H1 (cell line): Measurements from ENCODE around the gene PRXL2A. TPM values are rescaled to one million over a fixed set of nuclear protein-coding genes. Genes with fewer than 3 reads are reported as not detected.

Source experiments
- CTCF ChIA-PET: fragments of 300-600 bp; sonication (Branson Sonifier 250); formaldehyde crosslinking; loops from one replicate; lab custom pipeline; 2021; ENCODE audit not compliant: partially characterized antibody; lab: Charles Lee
- POLR2A ChIA-PET: fragments of 300-600 bp; sonication (Branson Sonifier 250); formaldehyde crosslinking; loops from one replicate; lab custom pipeline; 2021; ENCODE audit warnings: inconsistent platforms; ENCODE audit not compliant: partially characterized antibody; lab: Charles Lee
- DNase-seq, 2 experiments: peaks; one replicate each; pipeline versions ENCODE4 v3.0.0 to v3.0.0-alpha.2; 2010 to 2022; ENCODE audit warnings: low spot score in 2 of 2, low read depth in 1 of 2, mixed read lengths in 1 of 2
- FAIRE-seq: peaks from 2 replicates; lab custom pipeline; 2011; peaks lifted over from hg19 to GRCh38; lab: Jason Lieb, UNC
- H2AFZ ChIP-seq: 2 replicates; pipeline ENCODE4 v1.8.1; 2012; ENCODE audit warnings: low read length, inconsistent platforms
- H2AK5ac ChIP-seq: 2 replicates; pipeline ENCODE4 v1.6.1; 2013; ENCODE audit warnings: low read depth, low read length
- H2BK120ac ChIP-seq: replicated peaks from 2 replicates; pipeline ENCODE3; 2013; ENCODE audit warnings: low read depth, low read length, inconsistent platforms
- H2BK12ac ChIP-seq: 2 replicates; pipeline ENCODE4 v1.6.1; 2013; ENCODE audit warnings: low read depth, low read length
- H2BK15ac ChIP-seq: 2 replicates; pipeline ENCODE4 v1.6.1; 2013; ENCODE audit warnings: low read length
- H2BK20ac ChIP-seq: 2 replicates; pipeline ENCODE4 v1.6.1; 2013; ENCODE audit warnings: low read length
- H2BK5ac ChIP-seq: 2 replicates; pipeline ENCODE4 v1.6.1; 2013; ENCODE audit warnings: low read depth, low read length
- H3K14ac ChIP-seq: 2 replicates; pipeline ENCODE4 v1.6.1; 2013; ENCODE audit warnings: inconsistent platforms; ENCODE audit not compliant: insufficient read length
- H3K18ac ChIP-seq: 2 replicates; pipeline ENCODE4 v1.6.1; 2013; ENCODE audit warnings: low read length; ENCODE audit errors: extremely low read depth
- H3K23ac ChIP-seq: 2 replicates; pipeline ENCODE4 v1.6.1; 2013; ENCODE audit warnings: inconsistent platforms; ENCODE audit not compliant: insufficient read length
- H3K23me2 ChIP-seq: 2 replicates; pipeline ENCODE4 v1.6.1; 2013; ENCODE audit warnings: low read depth, low read length
- H3K27ac ChIP-seq: 2 replicates; pipeline ENCODE4 v1.6.1; 2011; ENCODE audit warnings: low read depth, low read length, inconsistent platforms
- H3K27me3 ChIP-seq, 4 experiments: replicated peaks in 1 of 4; 1 replicate in 1 of 4; 2 replicates in 3 of 4; pipeline versions ENCODE4 v1.6.1 to v1.8.1; 2011 to 2013; ENCODE audit warnings: low read length in 3 of 4, mild to moderate bottlenecking in 3 of 4, inconsistent platforms in 2 of 4, mixed read lengths in 2 of 4, moderate library complexity in 1 of 4; ENCODE audit not compliant: control insufficient read depth in 3 of 4, insufficient read depth in 3 of 4; ENCODE audit errors: extremely low read depth in 1 of 4
- H3K36me3 ChIP-seq, 4 experiments: 2 replicates each; pipeline versions ENCODE4 v1.6.1 to v1.8.1; 2011 to 2013; ENCODE audit warnings: mild to moderate bottlenecking in 4 of 4, low read length in 3 of 4, moderate library complexity in 2 of 4, control low read depth in 1 of 4, inconsistent platforms in 1 of 4; ENCODE audit not compliant: insufficient read depth in 4 of 4, control insufficient read depth in 2 of 4
- H3K4ac ChIP-seq: replicated peaks from 2 replicates; pipeline ENCODE3; 2013; ENCODE audit warnings: low read length, low read depth, mixed read lengths, inconsistent platforms; ENCODE audit not compliant: insufficient read length
- H3K4me1 ChIP-seq, 4 experiments: replicated peaks in 1 of 4; 1 replicate in 1 of 4; 2 replicates in 3 of 4; pipeline versions ENCODE4 v1.6.1 to v1.8.1; 2011 to 2013; ENCODE audit warnings: low read length in 3 of 4, inconsistent platforms in 2 of 4, mixed read lengths in 1 of 4; ENCODE audit not compliant: insufficient read depth in 4 of 4, control insufficient read depth in 3 of 4
- H3K4me2 ChIP-seq, 2 experiments: 2 replicates each; pipeline versions ENCODE4 v1.6.1 to v1.8.1; 2011 to 2013; ENCODE audit warnings: low read depth in 2 of 2, low read length in 2 of 2, control low read depth in 1 of 2, inconsistent platforms in 1 of 2, mild to moderate bottlenecking in 1 of 2; ENCODE audit not compliant: insufficient read depth in 1 of 2
- H3K4me3 ChIP-seq, 4 experiments: fragments of 200-600, 300-600 bp in 1 of 4; sonication (generic), shearing (Covaris generic), sonication (Bioruptor Twin) in 1 of 4; 2 replicates each; pipeline versions ENCODE4 v1.5.1 to v1.8.1; 2011 to 2016; ENCODE audit warnings: low read length in 4 of 4, low read depth in 3 of 4, control low read depth in 2 of 4, inconsistent platforms in 2 of 4, mild to moderate bottlenecking in 2 of 4, mixed read lengths in 1 of 4, moderate library complexity in 1 of 4; ENCODE audit not compliant: insufficient read depth in 2 of 4; ENCODE audit errors: extremely low read depth in 1 of 4
- H3K56ac ChIP-seq: replicated peaks from 2 replicates; pipeline ENCODE3; 2013; ENCODE audit warnings: low read depth, mild to moderate bottlenecking, mixed read lengths, low read length, inconsistent platforms; ENCODE audit not compliant: insufficient read length
- H3K79me1 ChIP-seq: 2 replicates; pipeline ENCODE4 v1.6.1; 2013; ENCODE audit warnings: low read depth, low read length, control low read depth
- H3K79me2 ChIP-seq, 2 experiments: 2 replicates each; pipeline versions ENCODE4 v1.6.1 to v1.8.1; 2012 to 2013; ENCODE audit warnings: low read length in 2 of 2, mild to moderate bottlenecking in 2 of 2, inconsistent platforms in 1 of 2; ENCODE audit not compliant: insufficient read depth in 2 of 2, control insufficient read depth in 1 of 2
- H3K9ac ChIP-seq, 4 experiments: replicated peaks in 1 of 4; 1 replicate in 1 of 4; 2 replicates in 3 of 4; pipeline versions ENCODE4 v1.6.1 to v1.8.1; 2011 to 2013; ENCODE audit warnings: low read depth in 3 of 4, low read length in 3 of 4, control low read depth in 2 of 4, mild to moderate bottlenecking in 2 of 4, moderate library complexity in 2 of 4, inconsistent platforms in 1 of 4; ENCODE audit errors: extremely low read depth in 1 of 4
- H3K9me3 ChIP-seq, 2 experiments: 2 replicates each; pipeline versions ENCODE4 v1.6.1 to v1.8.1; 2012 to 2013; ENCODE audit warnings: mild to moderate bottlenecking in 2 of 2, moderate library complexity in 2 of 2, control low read depth in 1 of 2, inconsistent platforms in 1 of 2, low read depth in 1 of 2, low read length in 1 of 2, mixed read lengths in 1 of 2; ENCODE audit not compliant: insufficient read depth in 2 of 2
- H4K20me1 ChIP-seq, 2 experiments: replicated peaks in 1 of 2; 2 replicates each; pipeline versions ENCODE3 to v1.8.1; 2011 to 2013; ENCODE audit warnings: inconsistent platforms in 2 of 2, low read length in 2 of 2, mild to moderate bottlenecking in 1 of 2; ENCODE audit not compliant: insufficient read depth in 2 of 2, control insufficient read depth in 1 of 2
- H4K5ac ChIP-seq: 2 replicates; pipeline ENCODE4 v1.6.1; 2013; ENCODE audit warnings: low read length, low read depth, mixed read lengths, inconsistent platforms; ENCODE audit not compliant: insufficient read length
- H4K8ac ChIP-seq: 2 replicates; pipeline ENCODE4 v1.8.0; 2013; ENCODE audit warnings: mild to moderate bottlenecking, moderate library complexity, low read length, inconsistent platforms; ENCODE audit not compliant: insufficient read depth; ENCODE audit errors: extremely low read depth
- H4K91ac ChIP-seq: replicated peaks from 2 replicates; pipeline ENCODE3; 2013; ENCODE audit warnings: low read length, mixed read lengths, inconsistent platforms; ENCODE audit not compliant: insufficient read length
- POLR2A ChIP-seq, 2 experiments: IDR thresholded peaks; 1 replicate in 1 of 2; 2 replicates in 1 of 2; pipeline ENCODE4 v1.6.1; 2011; ENCODE audit warnings: low read depth in 2 of 2, low read length in 2 of 2, mild to moderate bottlenecking in 2 of 2; ENCODE audit errors: control extremely low read depth in 1 of 2
- RAD21 ChIP-seq, 2 experiments: IDR thresholded peaks in 1 of 2; conservative IDR thresholded peaks in 1 of 2; 2 replicates each; pipeline ENCODE4 v1.6.1; 2011; ENCODE audit warnings: low read depth in 2 of 2, low read length in 2 of 2, improper control_type of control experiment in 1 of 2, inconsistent platforms in 1 of 2, mild to moderate bottlenecking in 1 of 2, moderate library complexity in 1 of 2
- WGBS, 2 experiments: shearing (Covaris generic) in 1 of 2; methylation state at CpG; one replicate each; pipeline versions ENCODE4 v1.1.6 to v1.1.7; 2013 to 2015; ENCODE audit warnings: low lambda C conversion rate in 2 of 2, mixed read lengths in 2 of 2, inconsistent platforms in 1 of 2, low coverage in 1 of 2, missing lambda C conversion rate in 1 of 2; ENCODE audit not compliant: insufficient replicate concordance in 2 of 2, insufficient coverage in 1 of 2, insufficient read length in 1 of 2; ENCODE audit errors: extremely low coverage in 1 of 2, missing lambda C conversion rate in 1 of 2; 5-methylcytosine and 5-hydroxymethylcytosine counted together
- polyA plus RNA-seq, 7 experiments: library from polyadenylated mRNA; depleted of rRNA in 3 of 7; stranded (reverse) in 5 of 7; unstranded in 2 of 7; fragments of >200 nt in 5 of 7; fragments of 200-250 nt in 2 of 7; gene quantifications; 1 replicate in 5 of 7; 2 replicates in 1 of 7; 4 replicates in 1 of 7; pipeline versions ENCODE4 v1.2.1 to v1.2.3, GENCODE V29; 2011 to 2013; ENCODE audit warnings: missing spikeins in 2 of 7, mixed read lengths in 2 of 7
- total RNA-seq: library from RNA; stranded (reverse); fragmentation: NEBNext Ultra II Directional; extraction: Animal tissue kit (Norgen Biotek cat#: 25700); gene quantifications from 2 replicates; pipeline ENCODE4 v1.2.1, GENCODE V29; 2021
- TF ChIP-seq, protein P1 (sequence below), 3 experiments: IDR thresholded peaks; 1 replicate in 2 of 3; 2 replicates in 1 of 3; pipeline versions ENCODE4 v1.5.1 to v1.6.1; 2011; ENCODE audit warnings: low read length in 3 of 3, mild to moderate bottlenecking in 3 of 3, inconsistent platforms in 2 of 3, low read depth in 1 of 3, moderate library complexity in 1 of 3; ENCODE audit not compliant: insufficient read depth in 1 of 3; ENCODE audit errors: control extremely low read depth in 1 of 3

The PRXL2A gene
- total and polyA plus RNA-seq, 2 of the 8 experiments (the other 6 are each of a cell fraction or from before 2014, with no cell fraction given): 13.4 to 58.3 TPM

DNA sequence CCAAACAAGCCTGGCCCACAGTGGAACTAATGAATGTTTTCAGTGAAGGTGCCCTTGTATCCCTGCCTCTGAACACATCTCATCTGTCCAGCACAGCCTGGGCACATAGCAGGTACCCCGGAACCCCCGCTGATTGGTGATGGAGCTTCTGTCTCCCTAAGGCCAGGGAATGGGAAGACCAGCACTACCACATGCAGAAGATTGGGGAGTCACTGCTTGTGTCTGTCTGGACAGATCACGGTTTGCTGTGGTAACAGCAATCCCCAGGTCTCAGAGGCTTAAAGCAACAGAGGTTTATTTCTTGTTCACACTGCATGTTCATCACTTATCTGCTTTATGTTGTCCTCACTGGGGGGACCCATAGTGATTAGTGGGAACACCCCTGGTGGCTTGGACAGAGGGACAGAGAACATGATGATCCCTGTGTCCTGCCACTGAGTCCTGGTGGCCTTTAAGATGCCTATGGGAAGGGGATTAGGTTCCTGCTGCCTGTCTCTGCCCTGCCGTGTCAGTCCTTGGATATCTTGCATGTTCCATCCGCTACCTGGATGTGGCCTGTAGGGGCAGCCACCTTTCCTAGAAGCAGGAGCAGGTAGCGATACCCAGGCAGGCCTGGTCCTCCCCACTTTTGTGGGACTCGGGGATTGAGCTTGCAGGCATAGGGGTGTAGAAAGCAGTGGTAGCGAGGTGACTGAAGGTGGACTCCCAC is 49.4 kb downstream of the PRXL2A start:
- Histone ChIP-seq H3K27me3 (peaks cover 0 to 4% (median 0%) of the 10 kb centered on the region in 4 experiments; a peak in 2 of 7 replicates), H3K79me1 (peaks cover 23% of the 10 kb centered on the region), H4K20me1 (peaks cover 21 to 43% of the 10 kb centered on the region in 2 experiments), H3K18ac (no peak overlapping the region), H3K9ac (no peak overlapping the region), H2BK20ac (no peak overlapping the region), H4K8ac (no peak overlapping the region; the same call in 1 of the 2 replicates), H3K4me1 (peaks cover 36 to 50% (median 46%) of the 10 kb centered on the region in 4 experiments), H2BK12ac (no peak overlapping the region), H4K5ac (no peak overlapping the region), H3K4me2 (peak overlapping the region; percentile 0 to 11; a peak in 1 of 4 replicates), H3K23ac (no peak overlapping the region), H2BK5ac (no peak overlapping the region), H2BK15ac (no peak overlapping the region), H3K36me3 (no peaks in the 10 kb centered on the region), H3K4ac (no peak overlapping the region), H2AK5ac (0 out of 2 replicates have a peak overlapping the region, but pooled peaks have one; percentile 16), H3K4me3 (no peak overlapping the region), H3K27ac (no peak overlapping the region), H3K23me2 (peaks cover 9% of the 10 kb centered on the region; the same call in 1 of the 2 replicates), H2BK120ac (no peak overlapping the region), H3K9me3 (no peaks in the 10 kb centered on the region), H4K91ac (no peak overlapping the region), H2AFZ (no peak overlapping the region), H3K14ac (no peak overlapping the region), H3K56ac (no peak overlapping the region), H3K79me2 (peaks cover 16 to 75% of the 10 kb centered on the region in 2 experiments)
- CTCF ChIA-PET: interaction anchor here (0.6 to 38.4 kb wide), 9 partner anchors 7 to 86 kb away, joined by 3 to 1263 read pairs (median 9); partner anchors contain the start of gene TSPAN14
- TF ChIP-seq, protein P1, sequence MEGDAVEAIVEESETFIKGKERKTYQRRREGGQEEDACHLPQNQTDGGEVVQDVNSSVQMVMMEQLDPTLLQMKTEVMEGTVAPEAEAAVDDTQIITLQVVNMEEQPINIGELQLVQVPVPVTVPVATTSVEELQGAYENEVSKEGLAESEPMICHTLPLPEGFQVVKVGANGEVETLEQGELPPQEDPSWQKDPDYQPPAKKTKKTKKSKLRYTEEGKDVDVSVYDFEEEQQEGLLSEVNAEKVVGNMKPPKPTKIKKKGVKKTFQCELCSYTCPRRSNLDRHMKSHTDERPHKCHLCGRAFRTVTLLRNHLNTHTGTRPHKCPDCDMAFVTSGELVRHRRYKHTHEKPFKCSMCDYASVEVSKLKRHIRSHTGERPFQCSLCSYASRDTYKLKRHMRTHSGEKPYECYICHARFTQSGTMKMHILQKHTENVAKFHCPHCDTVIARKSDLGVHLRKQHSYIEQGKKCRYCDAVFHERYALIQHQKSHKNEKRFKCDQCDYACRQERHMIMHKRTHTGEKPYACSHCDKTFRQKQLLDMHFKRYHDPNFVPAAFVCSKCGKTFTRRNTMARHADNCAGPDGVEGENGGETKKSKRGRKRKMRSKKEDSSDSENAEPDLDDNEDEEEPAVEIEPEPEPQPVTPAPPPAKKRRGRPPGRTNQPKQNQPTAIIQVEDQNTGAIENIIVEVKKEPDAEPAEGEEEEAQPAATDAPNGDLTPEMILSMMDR (IDR thresholded peaks at IDR 0.05; ENCODE audit: control extremely low read depth in 1 of 3, insufficient read depth in 1 of 3, low read depth in 1 of 3, low read length in 3 of 3): peak; percentile 48 to 78 (median 70)
- no peak for TF ChIP-seq POLR2A (IDR thresholded peaks at IDR 0.05; ENCODE audit: control extremely low read depth in 1 of 2, low read depth in 2 of 2, low read length in 2 of 2)
- peak; percentile 40 to 54 for TF ChIP-seq RAD21 (IDR thresholded peaks at IDR 0.05 in 1 of 2, conservative IDR thresholded peaks at IDR 0.05 in 1 of 2; ENCODE audit: low read depth in 2 of 2, low read length in 2 of 2)
- POLR2A ChIA-PET: interaction anchor here (1.1 to 1.8 kb wide), 2 partner anchors 10 to 11 kb away, joined by 3 to 4 read pairs; no protein-coding TSS in a partner anchor
- 84% methylated on average over 8 of the region's 8 CpGs; no CpG with 5 or more reads in 1 of the 2 experiments for WGBS, 2 experiments
- FAIRE-seq (no peak), DNase-seq (no peak)
